ENCODE data around the gene LARGE1.

GRCh38 chr22:33405194-33405593 lies 515.1 kb downstream of the LARGE1 start:
- no peak for TF ChIP-seq CTCF (IDR thresholded peaks at IDR 0.05; ENCODE audit: insufficient read depth, low read length)
- TF ChIP-seq GABPA (IDR thresholded peaks at IDR 0.05; ENCODE audit: low read depth): no peak
- no peak for TF ChIP-seq POLR2AphosphoS5 (IDR thresholded peaks at IDR 0.05; ENCODE audit: low read depth)
